HG03039 (cell line): ENCODE measurements around the gene TREX2.

Experiments
- ATAC-seq: cut with Tn5 transposase; IDR thresholded peaks from one replicate; pipeline ENCODE4 v1.9.1; 2021; ENCODE audit warnings: mild to moderate bottlenecking, moderate library complexity; ENCODE audit not compliant: unreplicated experiment

The TREX2 gene

DNA sequence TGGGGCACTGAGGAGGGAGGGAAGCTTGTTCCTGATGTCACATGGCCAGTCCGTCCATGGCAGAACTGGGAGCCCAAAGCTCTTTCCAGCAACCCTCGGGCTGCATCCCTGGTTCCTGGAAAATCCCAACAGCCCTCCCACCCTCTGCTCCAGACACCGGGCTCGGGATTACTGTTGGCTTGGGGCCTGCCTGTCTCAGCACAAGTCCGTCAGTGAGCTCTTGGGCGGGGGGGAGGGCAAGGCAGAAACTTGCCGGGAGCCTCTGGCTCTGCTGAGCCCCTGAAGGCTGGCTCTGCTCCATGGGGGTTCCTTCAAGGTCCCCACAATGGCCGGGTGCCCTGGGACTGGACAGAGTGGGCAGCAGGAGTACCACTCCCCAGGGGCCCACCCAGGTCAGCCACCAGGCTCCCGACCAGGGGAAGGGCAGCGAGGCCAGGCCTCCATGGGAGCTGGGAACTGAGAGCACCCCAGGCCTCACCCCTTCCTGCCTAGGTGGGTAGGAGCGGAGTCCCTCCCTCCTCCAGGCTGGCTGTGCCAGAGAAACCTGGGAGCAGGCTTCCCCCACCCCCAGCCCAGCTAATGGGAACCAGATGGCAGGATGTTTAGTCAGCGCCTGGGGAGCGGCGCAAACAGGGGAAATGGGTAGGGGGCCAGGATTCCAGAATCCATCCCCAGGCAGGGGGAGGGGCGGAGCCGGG, 31.0 kb upstream of the TREX2 start:
- ATAC-seq = no peak

- no peak for ATAC-seq
Measured at GRCh38 chrX:153475751-153476281, 30.0 kb upstream of the TREX2 start.

DNA sequence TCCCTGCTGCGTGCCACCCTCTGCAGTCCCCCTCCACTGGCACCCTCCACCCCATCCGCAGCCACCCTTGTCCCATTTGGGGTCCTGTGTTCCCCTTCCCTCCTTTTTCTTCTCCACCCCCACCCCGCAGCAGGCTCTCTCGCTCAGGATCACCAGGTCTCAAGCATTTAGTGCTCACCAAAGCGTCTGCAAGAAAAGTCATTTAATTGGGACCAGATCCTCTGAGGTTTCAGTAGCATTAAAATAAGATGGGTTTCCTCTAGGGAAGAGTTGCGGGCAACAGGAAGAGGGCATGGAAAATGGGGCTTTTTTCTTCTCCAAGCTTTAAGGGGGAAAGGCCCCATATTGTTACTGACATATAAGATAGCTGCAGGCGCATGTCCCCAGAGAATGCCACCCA, 29.4 kb upstream of the TREX2 start:
- ATAC-seq = no peak

- ATAC-seq = no peak
Measured at GRCh38 chrX:153474718-153475117, 28.9 kb upstream of the TREX2 start.

DNA sequence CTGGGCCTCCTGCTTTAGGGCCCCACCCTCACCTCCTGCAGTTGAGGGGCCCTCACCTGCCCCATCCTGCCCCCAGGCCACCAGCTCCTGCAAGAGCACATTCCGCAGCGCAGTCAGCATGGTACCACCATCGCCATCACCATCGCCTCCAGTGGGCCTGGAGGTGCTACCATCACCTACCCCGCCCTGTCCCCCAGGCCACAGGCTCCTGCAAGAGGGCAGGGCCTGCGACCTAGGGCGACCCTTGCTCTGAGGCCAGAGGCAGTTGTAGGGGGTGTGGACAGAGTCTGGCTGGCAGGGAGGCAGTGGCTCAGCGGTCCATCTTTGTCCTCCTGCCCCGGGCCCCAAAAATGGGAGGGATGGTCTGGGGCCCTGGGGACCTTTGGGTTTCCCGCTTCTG, 28.4 kb upstream of the TREX2 start:
- ATAC-seq = no peak

DNA sequence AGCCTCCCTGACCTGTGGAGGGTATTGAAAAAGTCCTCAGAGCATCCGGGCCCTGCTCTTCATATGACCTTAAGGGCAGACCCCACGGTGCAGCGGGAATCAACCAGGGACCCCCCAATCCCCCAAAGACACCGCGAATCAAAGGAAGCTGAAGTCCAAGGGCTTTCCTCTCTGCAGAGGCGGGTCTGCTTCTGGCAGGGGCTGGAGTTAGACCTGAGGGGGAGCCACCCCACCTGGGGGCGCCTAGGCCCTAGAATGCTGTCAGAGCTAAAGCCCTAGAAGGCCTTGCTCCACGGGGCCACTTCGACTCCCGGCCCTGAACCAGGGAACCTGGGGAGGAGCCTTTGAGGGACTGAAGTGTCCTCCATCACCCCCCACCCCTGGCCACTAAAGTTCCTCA, 27.3 kb upstream of the TREX2 start:
- ATAC-seq = no peak

DNA sequence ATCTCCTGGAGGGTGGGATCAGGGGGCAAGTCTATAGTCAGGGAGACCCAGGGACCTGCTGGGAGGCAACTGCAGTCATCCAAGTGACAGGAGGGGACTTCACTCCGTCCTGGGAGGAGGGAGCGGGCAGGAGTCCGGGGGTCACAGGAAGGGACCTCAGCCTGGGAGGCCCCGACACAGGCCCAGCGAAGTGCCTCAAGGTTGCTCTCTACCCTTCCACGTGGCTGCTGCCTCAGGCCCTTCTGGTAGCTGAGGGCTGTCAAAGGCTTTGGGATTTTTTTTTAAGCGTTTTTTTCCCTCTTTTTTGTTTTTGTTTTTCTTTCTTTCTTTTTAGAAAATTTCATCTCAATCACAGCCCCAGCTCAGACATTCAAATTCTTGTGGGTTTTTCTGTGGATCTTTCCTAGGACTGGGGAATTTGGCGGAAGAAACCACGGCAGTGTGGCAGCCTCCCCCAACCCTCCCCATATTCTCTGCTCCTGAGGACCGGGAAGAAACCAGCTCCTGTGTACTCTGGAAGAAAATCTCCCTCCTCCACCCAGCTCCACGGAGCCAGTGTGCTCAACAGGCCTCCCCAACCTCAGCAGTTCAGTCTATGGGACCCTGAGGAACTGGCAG, 25.9 kb upstream of the TREX2 start:
- no peak for ATAC-seq

GRCh38 chrX:153470411-153471363, 24.8 kb upstream of the TREX2 start, which contains the start of gene HAUS7:
Gene HAUS7 (minus strand): TSS chrX:153470576. CDS start chrX:153470557, 19 bp downstream.
- peak; percentile 69 for ATAC-seq

DNA sequence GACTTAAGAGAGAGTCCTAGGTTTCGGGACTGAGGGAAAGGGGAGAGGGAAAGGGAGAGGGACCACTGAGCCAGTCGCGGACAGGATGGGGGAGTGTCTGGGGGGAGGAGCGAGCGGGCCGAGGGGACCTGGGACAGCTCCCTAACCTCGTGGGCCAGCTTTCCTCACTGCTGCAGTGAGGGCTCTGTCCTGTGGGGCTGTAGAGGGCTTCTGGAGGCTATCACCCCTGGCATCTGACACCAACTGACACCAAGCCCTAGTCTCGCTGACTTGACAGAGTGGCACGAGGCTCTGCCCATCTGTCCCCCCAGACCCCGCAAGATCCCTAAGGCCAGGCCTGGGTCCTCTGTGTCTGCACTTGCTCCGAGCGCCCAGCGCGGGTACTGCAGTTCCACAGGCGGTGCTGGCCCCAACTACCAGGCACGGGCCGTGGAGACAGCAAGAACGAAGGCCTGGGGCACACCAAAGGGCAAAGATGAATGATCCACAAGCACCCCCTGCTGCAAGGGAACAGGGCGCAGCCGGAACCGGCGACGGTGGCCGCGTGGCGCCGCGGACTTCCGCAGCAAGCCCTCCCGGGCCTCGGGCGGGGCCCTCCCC, 24.1 kb upstream of the TREX2 start:
- ATAC-seq = peak; percentile 31

DNA sequence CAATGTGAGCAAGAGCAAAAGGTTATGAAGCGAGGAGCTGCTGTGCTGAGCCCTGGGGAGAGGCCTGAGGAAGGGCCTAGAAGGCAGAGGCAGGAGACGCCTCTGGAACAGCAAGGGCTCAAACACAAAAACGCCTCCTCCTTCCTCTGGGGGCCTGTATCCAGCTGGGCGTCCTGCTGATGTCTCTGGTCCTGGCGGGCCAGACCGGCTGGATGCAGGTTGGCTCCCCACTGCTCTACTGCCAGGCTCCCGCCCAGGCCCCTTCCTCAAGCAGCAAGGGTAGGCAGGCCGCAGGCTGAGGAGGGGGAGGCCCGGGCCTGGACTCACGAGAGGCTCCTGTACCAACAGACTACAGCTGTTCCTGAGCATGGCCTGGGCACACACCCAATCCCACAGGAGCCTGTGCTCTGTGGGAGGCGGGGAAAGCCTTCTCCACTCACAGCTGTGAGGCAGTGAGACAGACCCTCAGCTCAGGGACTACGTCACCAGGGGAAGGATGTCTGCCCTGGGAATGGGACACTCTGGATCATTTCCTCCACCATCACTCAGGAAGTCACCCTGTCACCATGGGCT, 22.2 kb upstream of the TREX2 start:
- no peak for ATAC-seq

- ATAC-seq = no peak
Measured at GRCh38 chrX:153465691-153466380, 20.0 kb upstream of the TREX2 start.

DNA sequence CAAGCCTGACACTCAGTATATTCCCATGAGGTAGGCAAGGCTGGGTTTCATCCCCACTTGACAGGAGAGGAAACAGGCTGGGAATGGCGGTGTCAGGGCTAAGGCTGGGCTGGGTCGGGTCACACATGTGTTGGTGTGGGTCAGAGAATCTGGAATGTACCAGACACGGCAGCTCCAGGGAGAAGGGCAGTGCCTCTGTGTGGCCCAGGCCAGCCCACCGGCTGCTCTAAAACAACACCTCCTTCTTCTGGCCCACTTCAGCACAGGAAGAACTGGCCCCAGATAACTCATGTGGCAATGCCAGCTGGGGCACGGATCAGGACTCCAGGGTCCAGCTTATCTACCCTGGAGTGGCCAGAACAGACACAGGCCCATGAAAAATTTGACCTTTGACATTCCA, 18.3 kb upstream of the TREX2 start:
- no peak for ATAC-seq

GRCh38 chrX:153463556-153463955, 17.7 kb upstream of the TREX2 start:
- no peak for ATAC-seq

DNA sequence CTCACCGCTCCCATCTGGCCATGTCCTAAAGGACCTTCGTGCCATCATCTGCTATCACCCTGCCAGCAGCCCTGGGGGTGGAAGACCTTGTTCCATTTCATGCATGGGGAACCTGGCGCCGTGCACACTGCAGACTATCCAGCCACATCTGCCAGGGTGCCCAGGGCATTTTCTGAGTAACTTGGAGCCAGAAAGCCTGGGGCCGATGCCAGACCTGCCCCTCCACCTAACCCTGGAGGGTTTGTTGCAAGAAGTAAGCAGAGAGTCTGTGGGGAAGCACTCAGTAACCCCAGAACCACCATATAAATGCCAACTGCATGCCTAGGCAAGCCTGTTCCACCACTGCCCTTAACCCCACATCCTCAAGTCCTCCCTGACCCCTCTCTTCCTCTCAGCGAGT, 17.2 kb upstream of the TREX2 start:
- ATAC-seq = no peak

DNA sequence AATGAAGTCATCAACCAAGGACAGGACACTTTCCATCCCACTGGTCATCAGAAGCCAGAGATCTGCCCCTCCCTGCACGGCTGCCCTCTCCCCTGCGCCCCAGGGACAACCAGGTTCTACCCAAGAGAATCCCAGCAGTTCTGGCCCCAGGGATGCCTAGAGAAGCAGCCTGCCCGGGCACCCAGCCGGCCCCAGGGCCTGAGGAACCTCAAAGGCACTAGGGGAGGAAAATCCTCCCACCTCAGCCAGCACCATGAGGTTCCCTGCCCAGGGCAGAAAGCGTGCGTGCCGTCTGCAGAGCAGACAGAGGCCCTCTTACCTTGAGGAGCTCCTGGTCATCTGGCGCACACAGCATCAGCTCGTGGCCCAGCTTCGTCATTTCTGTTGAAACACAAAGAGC, 16.4 kb upstream of the TREX2 start:
- ATAC-seq = no peak

DNA sequence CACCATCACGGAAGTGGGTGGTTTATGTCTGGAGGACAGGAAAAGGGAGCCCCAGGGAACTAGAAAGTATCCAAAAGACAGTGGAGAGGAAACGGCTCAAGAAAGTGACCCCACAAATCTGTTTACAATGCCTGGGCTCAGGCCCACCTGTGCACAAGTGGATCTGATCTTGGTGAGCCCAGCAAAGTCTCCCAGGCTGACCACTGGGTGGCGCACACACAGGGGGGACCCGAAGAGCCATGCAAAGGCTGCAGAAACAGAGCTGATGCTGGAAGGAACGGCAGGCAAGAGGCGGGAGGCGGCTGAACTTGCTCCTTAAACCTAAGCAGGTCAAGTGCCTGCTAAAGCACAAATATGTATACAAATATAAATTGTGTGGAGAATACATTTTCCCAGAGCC, 15.0 kb upstream of the TREX2 start:
- ATAC-seq = no peak

- ATAC-seq = no peak
Measured at GRCh38 chrX:153459986-153460385, 14.1 kb upstream of the TREX2 start.

- no peak for ATAC-seq
Measured at GRCh38 chrX:153458476-153458875, 12.6 kb upstream of the TREX2 start.

DNA sequence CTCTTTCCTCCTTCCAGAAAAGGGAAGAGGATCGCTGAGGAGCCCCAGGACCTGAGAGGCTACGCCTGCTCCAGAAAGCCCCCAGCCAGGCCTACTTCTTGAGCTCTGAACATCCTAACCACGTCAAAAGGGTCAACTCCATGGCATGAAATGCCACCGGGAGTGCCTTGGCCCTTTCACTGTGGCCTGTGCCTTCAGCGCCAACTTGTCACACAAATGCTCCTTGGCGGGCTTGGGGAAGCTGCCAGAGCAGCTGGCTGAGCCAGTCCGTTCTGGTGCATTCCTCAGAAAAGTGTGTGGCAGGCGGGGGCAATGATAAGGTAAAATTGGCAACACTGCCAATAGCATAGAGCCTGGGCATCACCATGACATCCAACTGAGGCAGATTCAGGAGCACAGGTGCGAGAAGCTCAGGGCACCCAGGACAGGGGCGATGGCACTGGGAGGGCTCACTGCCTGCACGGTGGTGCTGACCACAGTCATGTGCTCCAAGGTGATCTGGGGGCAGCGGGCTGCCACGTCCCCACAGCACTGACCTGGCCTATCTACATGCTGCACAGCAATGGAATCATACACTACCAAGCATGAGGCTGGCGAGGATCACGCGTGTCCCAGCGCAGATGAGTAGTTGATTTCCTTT, 12.1 kb upstream of the TREX2 start:
- ATAC-seq = no peak
